HL-60/S4 treated with phorbol 12-myristate 13-acetate at 8.2 ng/mL for 4 days and 3 days (cell line): ENCODE data around the gene ROR1.
"Not testable (repeated sequence)": the region's sequence is repeated elsewhere in the genome, so short reads cannot be mapped to it uniquely, and the experiment has no call there.

Experiments used
- in situ Hi-C: fragments of 300-500 bp; cut with MboI; formaldehyde crosslinking; loops from 2 replicates; pipeline ENCODE4 v1.15.0; 2022; ENCODE audit warnings: low sequenced_read_pairs

The ROR1 gene

GRCh38 chr1:63821091-63822005 is 47.5 kb downstream of the ROR1 start:
- in situ Hi-C loops: no loop called here

DNA sequence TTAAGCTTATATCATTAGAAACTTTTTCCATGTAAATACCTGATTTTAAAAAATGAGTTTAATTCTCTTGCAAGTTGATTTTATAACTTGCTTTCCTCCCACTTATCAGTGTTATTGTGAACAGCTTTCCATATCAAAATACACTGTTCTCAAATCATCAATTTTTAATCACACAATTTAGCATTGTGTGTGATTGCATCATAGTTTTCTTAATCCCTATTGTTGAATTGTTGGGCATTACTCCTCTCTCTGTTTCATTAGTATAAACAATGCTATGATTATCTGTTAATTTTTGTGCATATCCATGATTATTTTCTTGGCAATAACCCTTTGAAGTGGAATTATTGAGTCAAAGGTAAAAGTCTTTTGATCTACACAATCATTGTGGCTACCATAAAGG is 48.7 kb downstream of the ROR1 start:
- in situ Hi-C loops: no loop called here

- in situ Hi-C loops: no loop called here
Observed at GRCh38 chr1:63824451-63824850, 50.6 kb downstream of the ROR1 start.

GRCh38 chr1:63825111-63825510 is 51.3 kb downstream of the ROR1 start:
- in situ Hi-C loops: no loop called here

- in situ Hi-C loops: not testable (repeated sequence)
Observed at GRCh38 chr1:63826246-63826861, 52.5 kb downstream of the ROR1 start.

DNA sequence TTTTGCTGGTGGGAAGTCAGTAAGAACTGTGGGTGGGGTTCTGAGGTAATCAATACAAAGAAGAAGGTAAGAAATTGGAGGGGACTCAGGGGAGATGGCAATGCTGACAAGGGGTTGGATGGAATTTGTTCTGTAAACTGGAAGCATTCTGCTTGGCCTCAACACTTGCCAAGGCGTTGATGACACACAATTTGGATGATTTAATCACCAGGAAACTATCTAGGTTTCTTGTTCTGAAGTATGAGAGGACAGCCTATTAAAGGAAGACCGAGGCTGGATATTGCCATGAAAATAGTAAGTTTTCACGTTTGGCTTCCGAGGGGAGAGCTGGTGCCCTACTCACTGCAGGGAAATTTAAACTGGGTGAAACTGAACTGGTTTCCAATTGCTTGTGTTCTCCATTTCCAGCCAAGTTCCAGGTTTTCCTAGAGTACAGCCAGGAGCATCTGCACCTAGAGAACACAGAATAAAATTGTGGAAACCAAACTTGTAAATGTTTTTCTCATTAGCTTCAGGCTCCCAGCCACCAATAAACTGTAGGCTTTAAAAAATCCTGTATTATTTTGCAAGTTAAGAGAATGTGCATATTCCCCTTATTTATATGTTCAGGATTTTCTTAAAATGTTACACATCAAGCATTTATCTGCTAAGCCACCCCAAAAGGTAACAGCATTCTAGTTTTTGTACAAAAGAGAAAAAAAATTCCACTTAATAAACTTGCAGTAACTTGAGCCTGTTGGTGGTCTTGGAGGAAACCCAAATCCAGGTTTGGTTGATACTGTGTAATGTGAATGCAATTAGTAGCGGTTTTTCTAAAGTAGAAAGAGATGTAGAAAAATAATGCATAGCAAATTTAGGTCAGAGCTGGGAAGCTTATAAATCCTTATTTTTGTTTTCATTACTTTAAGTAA is 53.8 kb downstream of the ROR1 start:
- in situ Hi-C loops: no loop called here

- in situ Hi-C loops: no loop called here
Observed at GRCh38 chr1:63828322-63829044, 54.7 kb downstream of the ROR1 start.

DNA sequence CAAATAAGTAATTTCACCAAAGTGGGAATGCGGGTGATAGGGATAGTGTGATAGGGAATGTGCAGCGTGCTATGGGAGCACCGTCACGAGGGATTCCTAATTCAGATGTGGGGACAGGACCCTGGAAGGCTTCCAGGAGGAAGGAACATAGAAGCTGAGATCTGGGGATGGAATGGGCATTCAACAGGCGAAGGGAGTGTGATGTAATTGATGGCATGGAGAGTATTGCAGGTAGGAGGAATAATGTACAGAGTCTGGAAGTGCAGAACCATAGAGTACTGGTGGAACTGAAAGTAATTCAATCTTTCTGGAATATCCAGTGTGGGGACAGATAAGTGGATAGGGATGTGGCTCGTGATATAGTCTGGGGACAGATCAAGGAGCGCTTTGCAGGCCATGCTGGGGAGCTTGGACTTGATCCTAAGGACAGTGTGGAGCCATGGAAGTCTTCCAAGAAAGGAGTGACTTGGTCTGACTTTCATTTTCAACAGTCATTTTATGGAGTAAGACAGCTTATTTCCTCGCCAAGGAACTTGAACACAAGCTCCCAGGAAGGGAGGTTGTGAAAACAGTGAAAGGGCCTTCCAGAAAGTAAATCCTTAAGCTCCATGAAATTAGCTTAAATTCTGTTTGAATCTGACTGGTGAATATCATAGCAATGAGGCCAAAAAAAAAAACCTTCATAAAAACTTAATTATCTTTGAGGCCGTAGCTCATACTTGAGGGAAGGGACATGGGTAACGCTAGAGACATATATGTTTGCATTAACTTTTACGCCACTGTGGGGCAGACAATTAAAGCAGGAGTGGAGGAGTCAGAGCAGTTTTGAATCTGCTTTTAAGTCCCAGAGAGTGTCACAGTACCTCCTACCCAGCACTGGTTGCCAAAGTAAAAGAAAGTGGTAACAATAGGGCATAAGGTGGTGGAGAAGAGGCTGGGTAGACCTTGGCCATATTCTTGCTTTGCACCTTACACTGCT is 55.8 kb downstream of the ROR1 start:
- in situ Hi-C loops: no loop called here

DNA sequence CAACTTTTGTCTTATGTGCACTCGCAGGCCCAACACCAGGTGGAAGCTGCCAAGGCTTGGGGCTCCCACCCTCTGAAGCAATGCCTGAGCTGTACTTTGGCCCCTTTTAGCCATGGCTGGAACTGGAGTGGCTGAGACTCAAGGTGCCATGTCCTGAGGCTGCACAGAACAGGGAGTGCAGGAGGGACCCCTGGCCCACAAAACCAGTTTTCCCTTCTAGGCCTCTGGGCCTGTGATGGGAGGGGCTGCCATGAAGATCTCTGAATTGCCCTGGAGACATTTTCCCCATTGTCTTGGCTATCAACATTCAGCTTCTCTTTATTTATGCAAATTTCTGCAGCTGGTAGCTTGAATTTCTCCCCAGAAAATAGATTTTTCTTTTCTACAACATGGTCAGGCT is 57.6 kb downstream of the ROR1 start:
- in situ Hi-C loops: no loop called here

GRCh38 chr1:63833363-63834119 is 59.7 kb downstream of the ROR1 start:
- in situ Hi-C loops: no loop called here

GRCh38 chr1:63835128-63835527 is 61.3 kb downstream of the ROR1 start:
- in situ Hi-C loops: no loop called here

DNA sequence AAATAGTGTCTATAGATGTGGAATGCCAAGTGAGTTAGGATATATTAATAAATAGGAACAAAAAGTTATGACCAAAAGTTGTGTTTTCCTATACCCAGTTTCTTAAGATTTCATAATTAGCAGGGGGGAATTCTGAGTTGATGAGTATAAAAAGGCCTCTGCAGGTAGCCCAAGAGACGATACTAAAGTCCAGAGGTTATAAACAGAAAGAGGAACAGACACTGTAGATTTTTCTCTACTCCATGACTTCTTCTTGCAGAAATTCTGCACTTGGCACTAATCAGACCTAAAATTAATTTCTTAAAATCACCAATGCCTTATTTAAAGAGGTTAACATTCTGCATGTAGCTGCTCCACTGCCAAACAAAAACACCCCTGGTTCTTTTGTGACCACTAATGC is 62.6 kb downstream of the ROR1 start:
- in situ Hi-C loops: no loop called here

DNA sequence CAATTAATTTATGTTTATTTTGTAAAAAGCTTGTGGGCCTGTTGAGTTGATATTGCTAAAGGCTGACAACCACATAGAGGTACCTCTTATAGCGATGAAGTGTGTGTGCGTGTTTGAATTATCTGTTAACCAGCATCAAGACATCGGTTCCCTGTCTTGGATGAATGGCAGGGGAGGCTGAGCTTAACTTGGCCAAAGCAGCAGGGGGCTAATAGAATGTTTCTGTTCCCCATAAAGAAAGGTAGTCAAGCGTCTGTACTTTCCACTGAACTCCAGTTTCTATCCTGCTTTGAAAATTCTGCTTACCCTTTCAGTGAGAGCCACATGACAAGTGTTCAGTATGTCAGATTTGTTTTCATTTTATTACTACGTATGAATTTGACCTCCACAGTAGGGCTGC is 63.0 kb downstream of the ROR1 start:
- in situ Hi-C loops: no loop called here

DNA sequence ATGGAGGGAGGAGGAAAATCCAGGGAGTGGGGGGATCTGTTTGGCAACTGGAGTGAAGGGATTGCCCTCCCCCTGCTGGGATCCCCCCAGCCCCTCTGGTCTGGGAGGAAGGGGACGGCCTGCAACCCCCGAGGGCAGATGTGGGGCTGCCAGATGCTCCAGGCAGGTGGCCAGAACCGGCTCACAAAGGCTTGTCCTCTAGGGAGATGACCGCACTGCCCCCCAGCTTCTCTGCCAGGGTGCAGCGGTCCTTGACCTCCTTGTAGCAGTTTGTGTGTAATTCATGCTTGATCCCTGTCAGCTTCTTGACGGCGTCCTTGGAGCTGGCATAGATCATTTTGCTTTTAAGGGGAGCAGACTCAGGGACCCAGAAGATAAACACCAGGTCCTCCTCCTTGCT is 69.2 kb downstream of the ROR1 start:
- in situ Hi-C loops: no loop called here

DNA sequence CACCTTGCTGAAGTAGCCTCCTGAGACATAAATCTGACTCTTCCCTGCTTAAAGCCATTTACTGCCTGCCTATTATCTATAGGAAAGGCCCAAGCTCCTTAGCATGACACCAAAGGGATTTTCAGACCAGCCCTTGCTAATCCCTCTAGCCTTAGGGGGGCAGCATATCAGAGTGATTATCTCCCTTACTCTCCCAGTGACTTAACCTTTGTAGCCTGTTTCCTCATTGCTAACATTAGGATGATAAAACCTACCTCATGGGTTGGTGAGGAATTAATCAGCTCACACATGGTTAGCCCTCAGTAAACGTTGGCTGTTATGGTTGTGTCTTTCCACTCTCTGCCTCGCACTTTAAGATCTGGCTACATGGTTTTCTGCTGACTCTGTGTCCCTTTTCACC is 70.1 kb downstream of the ROR1 start:
- in situ Hi-C loops: no loop called here

GRCh38 chr1:63845346-63845745 is 71.5 kb downstream of the ROR1 start:
- in situ Hi-C loops: no loop called here

DNA sequence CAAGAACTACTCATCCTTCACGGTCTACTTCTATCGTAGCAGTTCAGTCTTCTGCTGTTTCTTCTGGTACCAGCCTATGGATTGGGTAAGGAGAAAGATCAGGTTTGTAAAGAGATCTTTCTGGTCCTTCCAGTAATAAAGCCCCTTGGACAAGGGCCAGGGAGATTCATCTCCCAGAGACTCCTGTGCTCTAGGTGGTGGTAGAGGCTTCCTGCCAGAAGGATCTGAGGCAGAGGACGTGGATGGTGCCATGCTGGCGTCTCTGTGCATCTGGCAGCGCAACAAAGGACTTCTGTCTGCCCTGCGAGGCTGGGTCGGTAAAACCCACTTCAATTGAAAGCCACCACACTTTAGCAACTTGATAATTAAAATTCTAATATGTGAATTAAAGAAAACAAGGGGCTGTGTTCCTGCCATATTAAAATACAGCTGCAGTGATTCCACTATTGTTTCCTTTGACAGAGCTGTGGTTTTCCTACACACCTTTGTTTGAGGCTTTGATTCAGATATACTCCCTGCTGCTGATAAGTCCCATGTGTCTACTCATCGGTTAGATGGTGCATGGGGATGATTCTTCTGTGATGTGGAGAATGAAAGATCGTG is 73.6 kb downstream of the ROR1 start:
- in situ Hi-C loops: no loop called here

- in situ Hi-C loops: no loop called here
Observed at GRCh38 chr1:63848733-63849132, 74.9 kb downstream of the ROR1 start.
